GM19438 (cell line): ENCODE data around the gene DISP3.

ENCODE experiments used
- ATAC-seq: cut with Tn5 transposase; IDR thresholded peaks from one replicate; pipeline ENCODE4 v1.9.1; 2021; ENCODE audit warnings: low read depth; ENCODE audit not compliant: unreplicated experiment

Gene DISP3

GRCh38 chr1:11527541-11528452 is 48.8 kb downstream of the DISP3 start:
- ATAC-seq: no peak

- ATAC-seq: no peak
Measured at GRCh38 chr1:11528611-11529261, 49.8 kb downstream of the DISP3 start.

GRCh38 chr1:11529330-11529729 is 50.4 kb downstream of the DISP3 start:
- no peak for ATAC-seq

- ATAC-seq: no peak
Measured at GRCh38 chr1:11529763-11530730, 51.1 kb downstream of the DISP3 start.

GRCh38 chr1:11530731-11531311 is 51.9 kb downstream of the DISP3 start:
- ATAC-seq: no peak

- no peak for ATAC-seq
Measured at GRCh38 chr1:11531314-11531870, 52.4 kb downstream of the DISP3 start.

GRCh38 chr1:11531943-11532342 is 53.0 kb downstream of the DISP3 start:
- ATAC-seq: no peak

- no peak for ATAC-seq
Measured at GRCh38 chr1:11533790-11534787, 55.1 kb downstream of the DISP3 start.

- ATAC-seq: no peak
Measured at GRCh38 chr1:11534846-11535245, 55.9 kb downstream of the DISP3 start.

GRCh38 chr1:11535316-11535715 is 56.4 kb downstream of the DISP3 start:
- ATAC-seq: no peak

- no peak for ATAC-seq
Measured at GRCh38 chr1:11535761-11536572, 57.0 kb downstream of the DISP3 start.

GRCh38 chr1:11536573-11537379 is 57.8 kb downstream of the DISP3 start:
- no peak for ATAC-seq

GRCh38 chr1:11537380-11537764 is 58.4 kb downstream of the DISP3 start:
- ATAC-seq: no peak

- ATAC-seq: no peak
Measured at GRCh38 chr1:11537854-11538591, 59.1 kb downstream of the DISP3 start.

- ATAC-seq: no peak
Measured at GRCh38 chr1:11538886-11539285, 59.9 kb downstream of the DISP3 start.
